ENCODE measurements around the gene NEAT1. TPM values are rescaled to one million over a fixed set of nuclear protein-coding genes. Genes with fewer than 3 reads are reported as not detected.
A peak's percentile ranks its signal among the peaks of the same experiment; 100 is the strongest.

Gene NEAT1
- total and polyA plus RNA-seq, 9 of the 15 experiments (the other 6 are each of a cell fraction or from before 2014, with no cell fraction given), result 20.1 to 389 (median 62.8) TPM

- TF ChIP-seq HDAC6 (IDR thresholded peaks at IDR 0.05; ENCODE audit: low read depth, low read length) (no peak), FIP1L1 (IDR thresholded peaks at IDR 0.05; ENCODE audit: low read depth, low read length, poor library complexity, severe bottlenecking) (peak; percentile 84), TEAD1 (CRISPR knock-in tag; IDR thresholded peaks at IDR 0.05) (no peak), BRD9 (IDR thresholded peaks at IDR 0.05; ENCODE audit: low read depth, partially characterized antibody) (no peak), IRF2 (CRISPR knock-in tag; IDR thresholded peaks at IDR 0.05) (no peak), SIX5 (IDR thresholded peaks at IDR 0.05; ENCODE audit: borderline replicate concordance in 1 of 2, insufficient read depth in 1 of 2, low read depth in 1 of 2, low read length in 2 of 2) (no peak), RFX7 (CRISPR knock-in tag; IDR thresholded peaks at IDR 0.05) (0 out of 2 replicates have a peak, but pooled peaks have one; percentile 5), ZHX1 (conservative IDR thresholded peaks at IDR 0.05; ENCODE audit: low read length) (no peak; the same call in 1 of the 2 replicates), TCF7 (IDR thresholded peaks at IDR 0.05; ENCODE audit: borderline replicate concordance) (0 out of 2 replicates have a peak, but pooled peaks have one; percentile 48), FOXO4 (CRISPR knock-in tag; IDR thresholded peaks at IDR 0.05) (peak; percentile 3; the same call in 1 of the 2 replicates), PHF20 (IDR thresholded peaks at IDR 0.05; ENCODE audit: partially characterized antibody) (no peak), ZEB2 (IDR thresholded peaks at IDR 0.05) (peak; percentile 44; the same call in 1 of the 2 replicates), ESRRA (IDR thresholded peaks at IDR 0.05; ENCODE audit: borderline replicate concordance, low read depth) (no peak), NR2C1 (IDR thresholded peaks at IDR 0.05) (no peak), NR2C1 (tag; IDR thresholded peaks at IDR 0.05) (no peak), ZNF140 (CRISPR knock-in tag; IDR thresholded peaks at IDR 0.05) (no peak), SFPQ (IDR thresholded peaks at IDR 0.05; ENCODE audit: low read depth, low read length) (peak; percentile 91), ATF4 (CRISPR knock-in tag; IDR thresholded peaks at IDR 0.05) (0 out of 2 replicates have a peak, but pooled peaks have one; percentile 1), PML (IDR thresholded peaks at IDR 0.05; ENCODE audit: low read length) (no peak; the same call in 1 of the 2 replicates), SMARCB1 (IDR thresholded peaks at IDR 0.05; ENCODE audit: insufficient read length, low read depth) (no peak), CAMTA2 (CRISPR knock-in tag; conservative IDR thresholded peaks at IDR 0.05) (0 out of 2 replicates have a peak, but pooled peaks have one; percentile 53), POLR2AphosphoS2 (IDR thresholded peaks at IDR 0.05; ENCODE audit: low read length) (peak; percentile 79), ARNT (IDR thresholded peaks at IDR 0.05) (no peak)
Measured at GRCh38 chr11:65428578-65429067, 6.0 kb downstream of the NEAT1 start (continued).

Data from K562 (cell line).